ENCODE measurements around the gene FAM219B. TPM values are rescaled to one million over a fixed set of nuclear protein-coding genes. Genes with fewer than 3 reads are reported as not detected.

Gene FAM219B
- total RNA-seq, 4 donors from 2014 or later, result 28.2 to 32.9 (median 31.2) TPM

DNA sequence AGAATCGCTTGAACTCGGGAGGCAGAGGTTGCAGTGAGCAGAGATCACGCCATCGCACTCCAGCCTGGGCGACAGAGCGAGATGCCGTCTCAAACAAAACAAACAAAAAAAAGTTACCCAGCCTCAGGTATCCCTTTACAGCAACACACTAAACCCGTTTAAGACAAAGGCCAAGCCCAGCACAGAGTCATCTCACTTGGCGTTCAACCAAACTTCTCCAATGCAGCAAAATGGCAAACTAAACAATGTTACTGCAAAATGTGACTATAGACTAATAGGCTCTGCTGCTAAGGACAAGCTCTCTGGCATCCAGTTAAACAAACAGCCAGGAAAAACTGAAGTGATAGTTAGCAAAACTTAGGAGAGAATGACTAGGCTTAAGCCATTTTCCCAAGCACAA is 6.4 kb upstream of the FAM219B start:
- Histone ChIP-seq H3K4me3 (no peak overlapping the region), H3K9me3 (no peaks in the 10 kb centered on the region), H3K36me3 (peaks cover 0 to 65% of the 10 kb centered on the region in 2 donors), H3K4me1 (no peaks in the 10 kb centered on the region), H3K27ac (peak overlapping the region in 2 of 4 donors; percentile 26 to 41), H3K27me3 (no peaks in the 10 kb centered on the region)
- in situ Hi-C loops (cut with MboI; ENCODE audit: low sequenced_read_pairs in 4 of 4), result no loop called here
- intact Hi-C loops (cut with DNase I; ENCODE audit: low total_unique reads), result no loop called here
- no peak for TF ChIP-seq POLR2A (IDR thresholded peaks at IDR 0.05)
- TF ChIP-seq, protein P1, sequence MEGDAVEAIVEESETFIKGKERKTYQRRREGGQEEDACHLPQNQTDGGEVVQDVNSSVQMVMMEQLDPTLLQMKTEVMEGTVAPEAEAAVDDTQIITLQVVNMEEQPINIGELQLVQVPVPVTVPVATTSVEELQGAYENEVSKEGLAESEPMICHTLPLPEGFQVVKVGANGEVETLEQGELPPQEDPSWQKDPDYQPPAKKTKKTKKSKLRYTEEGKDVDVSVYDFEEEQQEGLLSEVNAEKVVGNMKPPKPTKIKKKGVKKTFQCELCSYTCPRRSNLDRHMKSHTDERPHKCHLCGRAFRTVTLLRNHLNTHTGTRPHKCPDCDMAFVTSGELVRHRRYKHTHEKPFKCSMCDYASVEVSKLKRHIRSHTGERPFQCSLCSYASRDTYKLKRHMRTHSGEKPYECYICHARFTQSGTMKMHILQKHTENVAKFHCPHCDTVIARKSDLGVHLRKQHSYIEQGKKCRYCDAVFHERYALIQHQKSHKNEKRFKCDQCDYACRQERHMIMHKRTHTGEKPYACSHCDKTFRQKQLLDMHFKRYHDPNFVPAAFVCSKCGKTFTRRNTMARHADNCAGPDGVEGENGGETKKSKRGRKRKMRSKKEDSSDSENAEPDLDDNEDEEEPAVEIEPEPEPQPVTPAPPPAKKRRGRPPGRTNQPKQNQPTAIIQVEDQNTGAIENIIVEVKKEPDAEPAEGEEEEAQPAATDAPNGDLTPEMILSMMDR (IDR thresholded peaks at IDR 0.05 in 4 of 5, conservative IDR thresholded peaks at IDR 0.05 in 1 of 5), result no peak
- ATAC-seq (no peak), DNase-seq (no peak)

DNA sequence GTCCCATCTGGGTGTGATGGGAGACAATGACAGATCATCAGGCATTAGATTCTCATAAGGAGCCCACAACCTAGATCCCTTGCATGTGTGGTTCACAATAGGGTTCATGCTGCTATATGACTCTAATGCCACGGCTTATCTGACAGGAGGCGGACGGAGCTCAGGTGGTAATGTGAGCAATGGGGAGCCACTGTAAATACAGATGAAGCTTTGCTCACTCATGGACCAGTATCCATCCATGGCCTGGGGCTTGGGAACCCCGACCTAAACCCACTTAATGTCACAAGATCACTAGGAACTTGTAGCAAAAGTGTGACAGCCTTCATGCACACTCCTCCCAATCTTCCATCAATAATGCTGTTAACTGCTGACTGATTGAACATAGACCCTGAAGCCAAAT is 2.0 kb upstream of the FAM219B start:
- no peak overlapping the region for H3K4me3 ChIP-seq
- TF ChIP-seq POLR2A (IDR thresholded peaks at IDR 0.05), result no peak
- H3K27ac ChIP-seq, result no peak overlapping the region
- intact Hi-C loops (cut with DNase I; ENCODE audit: low total_unique reads), result no loop called here
- no peaks in the 10 kb centered on the region for H3K9me3 ChIP-seq
- peaks cover 12 to 17% of the 10 kb centered on the region in 2 donors for H3K4me1 ChIP-seq
- in situ Hi-C loops (cut with MboI; ENCODE audit: low sequenced_read_pairs in 4 of 4), result no loop called here
- ATAC-seq (no peak), DNase-seq (no peak)
- peaks cover 0 to 35% of the 10 kb centered on the region in 2 donors for H3K36me3 ChIP-seq
- H3K27me3 ChIP-seq, result no peaks in the 10 kb centered on the region

DNA sequence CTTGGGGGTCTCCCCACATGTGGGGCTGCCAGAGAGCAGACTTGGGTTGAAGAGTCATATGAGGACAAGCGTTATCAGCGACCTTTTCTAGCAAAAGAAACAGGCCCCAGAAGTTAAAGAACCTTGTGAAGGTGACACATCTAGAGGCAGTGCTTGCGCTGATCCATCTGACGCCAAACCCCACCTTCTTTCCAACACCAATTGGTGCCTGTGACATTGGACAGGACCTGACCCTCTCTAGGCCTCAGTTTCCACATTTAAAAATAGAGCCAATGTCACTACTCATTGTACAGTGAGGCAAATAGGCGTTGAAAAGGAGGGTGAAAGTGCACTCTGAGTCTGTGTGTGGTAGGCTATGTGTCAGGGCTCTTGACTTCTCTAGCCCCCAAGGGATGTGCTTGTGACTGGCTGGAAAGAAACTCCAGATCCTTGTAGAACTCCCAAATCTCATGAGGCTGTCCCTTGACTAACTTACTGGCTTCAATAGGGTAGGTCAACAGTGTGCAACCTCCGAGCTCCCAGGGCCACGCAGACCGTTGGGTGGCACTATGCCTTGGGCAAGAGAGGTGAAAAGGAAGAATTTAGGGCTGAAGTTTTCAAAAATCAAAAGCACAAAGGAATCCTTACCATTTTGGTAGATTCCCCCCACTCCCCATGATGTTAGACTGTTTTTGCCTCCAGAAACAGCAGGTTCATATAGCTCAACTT is 666 bp upstream of the FAM219B start:
- Histone ChIP-seq H3K27me3 (no peaks in the 10 kb centered on the region), H3K9me3 (no peaks in the 10 kb centered on the region), H3K36me3 (peaks cover 0 to 38% of the 10 kb centered on the region in 2 donors), H3K4me1 (peaks cover 12 to 17% of the 10 kb centered on the region in 2 donors), H3K27ac (peak overlapping the region; percentile 84 to 96 (median 95)), H3K4me3 (peak overlapping the region; percentile 62 to 100 (median 87))
- peak; percentile 50 to 55 for ATAC-seq
- DNase-seq, result peak in 1 of 2 donors; percentile 48
- intact Hi-C loops (cut with DNase I; ENCODE audit: low total_unique reads), result loop anchor here (2.0 kb wide), 1 partner anchor 65 kb away; the partner anchor contains the start of gene ULK3
- no peak for TF ChIP-seq POLR2A (IDR thresholded peaks at IDR 0.05)
- TF ChIP-seq, protein P1 (IDR thresholded peaks at IDR 0.05 in 4 of 5, conservative IDR thresholded peaks at IDR 0.05 in 1 of 5), result no peak
- in situ Hi-C loops (cut with MboI; ENCODE audit: low sequenced_read_pairs in 4 of 4), result no loop called here

DNA sequence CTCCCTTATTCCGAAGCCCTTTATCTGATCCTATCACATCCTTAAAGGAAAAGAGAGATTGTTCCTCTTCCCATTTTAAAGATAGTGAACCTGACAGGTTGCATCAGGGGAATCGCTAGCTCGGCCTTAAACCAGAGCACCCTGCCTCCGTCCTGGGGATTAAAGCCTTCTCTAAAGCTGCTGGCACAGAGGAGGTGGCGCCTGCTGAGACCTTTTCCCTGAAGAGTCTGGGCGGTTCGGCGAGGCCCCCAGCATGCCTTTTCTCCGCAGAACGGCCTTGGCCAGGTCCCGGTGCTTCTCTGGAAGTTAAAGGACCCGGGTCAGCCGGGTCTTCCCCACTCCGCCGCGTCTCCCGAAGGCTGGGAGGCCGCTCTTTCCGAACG is 593 bp downstream of the FAM219B start:
- DNase-seq (no peak), ATAC-seq (peak; percentile 26 to 28)
- Histone ChIP-seq H3K9me3 (no peaks in the 10 kb centered on the region), H3K27me3 (no peaks in the 10 kb centered on the region), H3K27ac (peak overlapping the region; percentile 84 to 96 (median 95)), H3K4me1 (peaks cover 16 to 28% of the 10 kb centered on the region in 2 donors), H3K4me3 (peak overlapping the region; percentile 62 to 100 (median 87)), H3K36me3 (peaks cover 0 to 37% of the 10 kb centered on the region in 2 donors)
- intact Hi-C loops (cut with DNase I; ENCODE audit: low total_unique reads), result loop anchor here (1.0 to 2.0 kb wide), 2 partner anchors 32 to 63 kb away; partner anchors contain the start of genes COX5A and ULK3
- in situ Hi-C loops (cut with MboI; ENCODE audit: low sequenced_read_pairs in 4 of 4), result no loop called here
- no peak for TF ChIP-seq POLR2A (IDR thresholded peaks at IDR 0.05)
- TF ChIP-seq, protein P1 (IDR thresholded peaks at IDR 0.05 in 4 of 5, conservative IDR thresholded peaks at IDR 0.05 in 1 of 5), result no peak

DNA sequence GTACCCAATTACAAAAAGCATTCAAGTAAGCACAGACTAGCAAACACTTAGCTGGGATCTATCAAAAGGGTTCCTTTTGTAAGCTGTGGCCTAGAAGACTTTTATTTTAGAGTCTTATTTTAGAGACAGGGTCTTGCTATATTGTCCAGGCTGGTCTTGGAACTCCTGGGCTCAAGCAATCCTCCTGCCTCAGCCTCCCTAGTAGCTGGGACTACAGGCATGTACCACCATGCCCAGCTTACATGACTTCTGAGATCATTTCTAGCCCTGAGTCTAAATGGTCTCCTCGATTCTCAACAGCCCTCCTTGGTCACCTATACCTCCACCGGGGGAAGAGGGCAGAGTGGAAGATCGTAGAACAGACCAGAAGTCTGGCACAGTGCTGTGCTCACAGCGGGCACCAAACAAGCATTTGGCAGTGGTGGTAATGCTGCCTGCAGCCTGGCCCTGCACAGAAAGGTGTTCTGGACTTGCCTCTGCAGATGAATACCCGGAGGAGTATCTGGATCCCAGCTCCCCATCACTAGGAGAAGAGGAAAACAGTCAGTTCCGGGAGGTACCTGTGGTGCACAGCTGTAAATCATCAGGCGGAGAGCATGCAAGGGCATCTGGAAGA is 2.4 kb downstream of the FAM219B start:
- H3K27ac ChIP-seq, result no peak overlapping the region
- H3K36me3 ChIP-seq, result peaks cover 0 to 52% of the 10 kb centered on the region in 2 donors
- H3K27me3 ChIP-seq, result no peaks in the 10 kb centered on the region
- no peaks in the 10 kb centered on the region for H3K9me3 ChIP-seq
- ATAC-seq (no peak), DNase-seq (no peak)
- TF ChIP-seq, protein P1 (IDR thresholded peaks at IDR 0.05 in 4 of 5, conservative IDR thresholded peaks at IDR 0.05 in 1 of 5), result no peak
- TF ChIP-seq POLR2A (IDR thresholded peaks at IDR 0.05), result no peak
- peaks cover 16 to 29% of the 10 kb centered on the region in 2 donors for H3K4me1 ChIP-seq
- intact Hi-C loops (cut with DNase I; ENCODE audit: low total_unique reads), result no loop called here
- H3K4me3 ChIP-seq, result no peak overlapping the region
- in situ Hi-C loops (cut with MboI; ENCODE audit: low sequenced_read_pairs in 4 of 4), result no loop called here

Measured in gastrocnemius medialis (tissue), 4 donors.